NCI-H526 (cell line): Measurements from ENCODE around the gene BDH1.
"Not testable (repeated sequence)": the region's sequence is repeated elsewhere in the genome, so short reads cannot be mapped to it uniquely, and the experiment has no call there.

Experiments used
- DNase-seq, 2 experiments: peaks; one replicate each; lab custom pipeline; 2025; lab: John Stamatoyannopoulos, UW

BDH1 gene

GRCh38 chr3:197521277-197522182 lies 34.2 kb downstream of the BDH1 start:
- no peak for DNase-seq

DNA sequence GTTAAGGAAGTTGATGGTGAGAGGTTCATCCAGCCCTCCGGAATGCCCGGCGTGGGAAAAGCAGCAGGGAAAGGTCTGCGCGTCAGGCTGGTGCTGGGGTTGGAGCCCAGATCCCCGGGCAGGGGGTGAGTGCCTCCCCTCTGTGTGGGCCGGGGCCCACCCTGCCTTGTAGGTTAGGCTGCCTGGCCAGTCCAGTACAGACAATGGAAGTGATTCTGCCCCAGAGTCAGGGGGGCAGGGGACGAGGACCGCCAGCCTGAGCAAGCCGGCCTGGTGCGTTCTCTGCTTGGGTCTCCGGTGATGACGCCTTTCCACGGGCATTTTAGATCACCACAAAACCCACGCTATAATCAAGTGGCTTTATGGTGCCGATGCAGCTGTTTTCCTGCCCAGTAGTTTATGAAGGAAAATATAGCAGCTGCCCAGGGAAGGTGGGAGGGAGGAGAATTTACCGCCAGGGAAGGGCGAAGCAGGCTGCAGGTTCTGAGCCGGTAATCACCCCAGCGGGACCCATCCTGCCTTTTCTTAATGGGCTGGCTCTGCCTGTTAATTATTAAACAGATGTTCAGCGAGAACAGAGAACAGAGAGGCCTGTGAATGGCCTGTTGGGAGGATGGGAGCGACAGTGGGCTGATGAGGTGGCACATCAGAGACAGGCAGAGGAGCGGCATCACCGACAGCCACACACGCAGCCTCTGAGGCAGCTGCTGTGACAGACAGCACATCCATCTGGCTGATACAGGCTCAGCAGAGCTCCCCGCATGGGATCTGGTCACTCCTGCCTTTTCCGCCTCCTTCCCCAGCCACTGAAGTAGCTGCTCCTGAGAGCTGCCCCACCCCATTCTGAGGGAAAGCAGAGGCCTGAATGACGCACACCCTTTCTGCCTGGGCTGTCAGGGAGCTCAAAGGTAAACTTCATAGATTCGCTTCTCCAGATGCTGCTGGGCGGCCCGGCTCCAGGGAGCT lies 35.2 kb downstream of the BDH1 start:
- peak; percentile 82 to 91 for DNase-seq

- no peak for DNase-seq
Observed at GRCh38 chr3:197519801-197520211, 36.0 kb downstream of the BDH1 start.

- DNase-seq = no peak
Observed at GRCh38 chr3:197518881-197519421, 36.8 kb downstream of the BDH1 start.

- not testable (repeated sequence) for DNase-seq
Observed at GRCh38 chr3:197517922-197518683, 37.7 kb downstream of the BDH1 start.

GRCh38 chr3:197516890-197517606 lies 38.7 kb downstream of the BDH1 start:
- DNase-seq = not testable (repeated sequence)

- no peak for DNase-seq
Observed at GRCh38 chr3:197516517-197516889, 39.3 kb downstream of the BDH1 start.

DNA sequence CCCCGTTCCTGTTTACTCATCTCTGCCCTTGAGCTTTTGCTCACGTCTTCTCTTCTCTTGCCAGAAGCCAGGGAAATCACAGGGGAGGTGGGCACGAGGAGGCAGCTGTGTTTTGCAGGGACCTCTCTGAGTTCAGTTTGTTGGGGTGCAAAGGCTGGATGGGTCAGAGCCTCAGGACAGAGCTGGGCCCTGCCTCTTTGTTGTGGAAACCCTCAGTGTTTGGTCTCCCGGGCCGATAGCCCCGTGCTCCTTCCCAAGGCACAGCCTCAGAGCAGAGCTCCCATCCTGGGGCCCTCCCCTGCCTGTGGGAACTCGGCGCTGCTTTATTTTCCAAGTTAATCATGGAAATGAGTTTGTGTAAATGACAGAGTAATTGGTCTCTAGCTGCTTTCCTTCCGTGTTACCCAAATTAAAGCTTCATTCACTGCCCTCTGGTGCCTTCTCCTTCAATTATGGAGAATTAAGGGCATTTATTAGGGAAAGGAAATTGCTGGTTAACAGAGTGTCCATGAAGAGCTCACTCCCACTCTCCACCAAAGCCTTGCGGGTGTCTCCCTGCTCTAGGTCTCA lies 40.9 kb downstream of the BDH1 start:
- no peak for DNase-seq

DNA sequence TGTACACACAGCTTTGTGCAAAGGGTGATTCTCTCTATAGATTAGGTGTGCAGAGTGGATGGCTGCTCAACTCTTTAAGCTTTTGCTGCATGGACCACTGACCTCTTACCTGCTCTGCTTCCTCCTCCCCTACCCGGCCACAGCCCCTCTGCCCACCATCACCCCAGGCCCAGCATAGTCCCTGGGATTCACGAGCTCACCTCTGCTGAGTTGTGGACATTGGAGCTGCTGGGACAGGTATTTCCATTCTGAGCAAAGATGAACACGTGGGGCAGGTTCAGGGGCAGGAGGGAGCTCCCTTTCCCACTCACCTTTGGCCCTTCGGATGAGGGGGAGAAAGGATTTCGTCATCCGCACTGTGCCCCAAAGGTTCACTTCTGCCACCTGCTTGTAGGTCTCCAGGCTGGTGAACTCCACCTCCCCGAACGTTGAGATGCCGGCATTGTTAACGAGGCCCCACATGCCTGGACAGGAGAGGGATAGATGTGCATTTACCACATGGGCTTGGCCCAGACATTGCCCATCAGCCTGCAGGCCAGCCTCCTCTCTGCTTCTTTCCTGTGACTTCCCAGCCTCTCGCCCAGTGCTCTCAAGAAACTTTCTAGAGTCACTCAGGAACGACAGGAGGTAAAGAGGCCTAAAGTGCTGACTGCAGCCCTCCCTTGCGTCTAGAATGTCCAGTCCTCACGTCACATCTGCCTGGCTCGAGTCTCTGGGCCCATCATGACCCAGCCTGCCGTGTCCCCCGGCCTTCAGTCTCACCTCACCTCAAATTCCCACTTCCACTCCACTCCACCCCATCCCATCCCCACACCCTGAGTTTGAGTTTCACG lies 41.6 kb downstream of the BDH1 start:
- DNase-seq = no peak

DNA sequence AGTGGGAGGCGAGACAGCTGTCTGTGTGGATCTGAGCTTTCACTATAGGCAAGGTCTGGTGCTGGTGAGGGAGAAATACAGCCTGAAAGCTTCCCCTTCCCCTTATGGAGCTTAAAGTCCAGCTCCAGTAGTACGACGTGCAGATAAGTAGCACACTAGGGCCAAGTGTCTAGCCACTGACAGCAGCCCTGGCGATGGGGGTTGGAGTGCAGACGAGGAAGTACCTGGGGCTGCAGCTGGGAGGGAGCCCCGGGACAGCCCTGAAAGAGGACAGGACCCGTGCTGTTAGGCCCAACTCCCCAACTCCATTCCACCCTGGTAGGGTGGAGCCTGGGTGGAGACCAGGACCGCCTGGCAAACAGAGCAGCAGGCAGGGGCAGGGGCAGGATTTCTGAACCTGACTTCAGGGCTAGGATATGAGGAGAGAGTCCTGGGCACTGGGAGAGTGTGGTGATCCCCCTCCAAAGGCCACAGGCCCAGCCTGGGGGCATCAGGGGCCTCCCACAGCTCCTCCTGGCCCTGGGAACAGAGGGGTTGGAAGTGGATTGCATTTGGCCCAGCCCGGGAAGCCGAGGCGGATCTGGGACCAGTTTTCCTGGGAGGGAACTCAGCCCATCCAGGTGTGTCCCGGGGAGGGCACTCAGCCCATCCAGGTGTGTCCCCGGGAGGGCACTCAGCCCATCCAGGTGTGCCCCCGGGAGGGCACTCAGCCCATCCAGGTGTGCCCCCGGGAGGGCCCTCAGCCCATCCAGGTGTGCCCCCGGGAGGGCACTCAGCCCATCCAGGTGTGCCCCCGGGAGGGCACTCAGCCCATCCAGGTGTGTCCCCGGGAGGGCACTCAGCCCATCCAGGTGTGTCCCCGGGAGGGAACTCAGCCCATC lies 42.8 kb downstream of the BDH1 start:
- DNase-seq = no peak

DNA sequence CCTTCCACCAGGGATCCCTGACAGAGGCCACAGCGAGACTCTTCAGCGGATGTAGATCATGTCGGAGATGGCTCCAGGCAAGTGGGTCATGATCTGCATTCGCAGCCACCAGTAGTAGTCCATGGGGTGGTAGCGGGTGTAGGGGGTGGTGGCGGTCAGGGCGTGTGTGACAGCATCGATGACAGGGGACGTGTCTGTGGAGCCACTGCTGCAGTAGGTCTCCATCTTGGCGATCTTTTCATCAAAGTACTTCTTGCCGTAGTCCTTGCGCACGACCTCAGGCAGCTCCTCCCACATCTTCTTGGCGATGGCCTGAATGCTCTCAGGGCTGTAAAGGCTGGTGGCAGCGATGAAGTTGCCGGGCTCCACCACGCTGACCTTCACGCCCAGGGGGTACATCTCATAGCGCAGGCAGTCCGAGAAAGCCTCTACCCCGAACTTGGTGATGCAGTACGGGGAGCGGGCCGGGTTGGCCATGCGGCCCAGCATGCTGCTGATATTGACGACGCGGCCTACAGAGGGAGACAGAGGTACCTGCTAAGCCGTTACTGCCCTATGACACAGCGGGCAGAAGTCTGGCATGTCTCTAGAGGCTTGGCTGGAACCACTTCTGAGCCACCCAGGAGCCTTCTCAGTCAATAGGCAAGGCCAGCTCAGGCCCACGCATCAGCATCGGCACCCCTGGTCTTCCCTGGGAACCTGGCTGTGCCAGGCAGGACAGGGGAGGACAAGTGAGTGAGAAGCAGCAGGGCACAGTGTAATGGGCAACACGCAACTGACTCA lies 43.7 kb downstream of the BDH1 start:
- peak in 1 of 2 experiments; percentile 16 for DNase-seq

GRCh38 chr3:197511130-197511529 lies 44.6 kb downstream of the BDH1 start:
- no peak for DNase-seq

DNA sequence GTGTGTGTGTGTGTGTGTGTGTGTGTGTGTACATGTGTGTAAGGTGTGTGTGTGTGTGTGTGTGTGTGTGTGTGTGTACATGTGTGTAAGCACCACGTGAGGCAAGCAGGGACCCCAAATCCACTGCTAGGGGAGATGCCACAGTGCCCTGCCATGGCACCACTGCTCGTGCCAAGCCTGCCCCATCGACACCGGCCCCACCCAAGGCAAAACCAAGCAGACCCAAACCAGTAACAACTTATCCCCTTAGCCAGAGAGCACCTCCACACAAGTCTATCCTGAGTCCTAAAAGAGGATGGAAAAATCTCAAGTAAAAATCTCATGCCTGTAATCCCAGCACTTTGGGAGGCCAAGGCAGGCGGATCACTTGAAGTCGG lies 45.1 kb downstream of the BDH1 start:
- DNase-seq = no peak

DNA sequence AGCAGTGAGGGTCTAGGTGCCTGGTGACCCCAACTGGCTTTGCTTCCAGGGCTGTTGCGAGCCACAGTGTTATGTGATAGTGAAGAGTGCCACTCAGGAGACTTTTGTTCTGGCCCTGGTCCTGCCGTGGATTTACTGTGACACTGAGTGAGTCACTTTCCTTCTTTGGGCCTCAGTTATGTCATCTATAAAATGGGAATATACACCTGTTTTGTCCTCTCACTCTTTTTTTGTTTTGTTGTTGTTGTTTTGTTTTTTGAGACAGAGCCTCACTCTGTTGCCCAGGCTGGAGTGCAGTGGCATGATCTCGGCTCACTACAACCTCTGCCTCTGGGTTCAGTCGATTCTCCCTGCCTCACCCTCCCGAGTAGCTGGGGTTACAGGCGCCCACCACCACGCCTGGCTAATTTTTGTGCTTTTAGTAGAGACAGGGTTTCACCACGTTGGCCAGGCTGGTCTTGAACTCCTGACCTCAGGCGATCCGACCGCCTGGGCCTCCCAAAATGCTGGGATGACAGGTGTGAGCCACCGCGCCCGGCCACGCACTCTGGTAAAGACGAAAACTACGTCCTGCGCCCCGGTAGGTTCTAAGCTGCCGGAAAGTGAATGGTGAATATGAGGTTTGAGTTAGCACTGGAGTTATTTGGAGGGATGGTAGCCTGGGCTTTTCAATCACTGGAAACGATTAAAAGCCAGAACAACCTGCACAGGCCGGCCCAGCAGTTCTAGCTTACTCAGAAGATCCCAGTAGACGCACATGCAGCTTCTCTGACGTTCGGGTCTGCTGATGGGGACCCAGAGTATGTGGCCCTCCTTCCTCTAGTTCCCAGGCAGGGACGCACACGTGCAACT lies 46.6 kb downstream of the BDH1 start:
- DNase-seq = no peak

DNA sequence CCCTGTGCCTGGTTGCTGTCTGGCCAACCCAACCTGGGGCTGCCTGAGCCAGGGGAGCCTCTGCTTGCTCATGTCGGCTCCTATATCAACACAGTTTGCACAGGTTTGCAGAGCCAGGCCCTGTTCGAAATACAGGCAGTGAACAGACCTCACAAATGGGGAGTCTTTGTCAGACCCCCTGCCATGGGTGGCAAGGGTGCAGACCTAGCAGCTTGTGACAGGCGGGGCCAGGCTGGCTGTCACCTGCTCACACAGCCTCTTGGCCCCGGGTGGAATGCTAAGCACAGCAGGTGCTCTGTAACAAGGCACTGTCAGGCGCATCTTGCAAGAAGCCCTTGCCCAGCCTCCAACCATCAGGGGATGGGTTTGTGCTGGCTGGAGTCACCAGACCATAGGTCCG lies 47.3 kb downstream of the BDH1 start:
- DNase-seq = peak in 1 of 2 experiments; percentile 58

- DNase-seq = peak in 1 of 2 experiments; percentile 58
Observed at GRCh38 chr3:197508051-197508451, 47.7 kb downstream of the BDH1 start.

- no peak for DNase-seq
Observed at GRCh38 chr3:197507541-197507940, 48.2 kb downstream of the BDH1 start.
